KMS-11 (cell line): ENCODE results near the gene ZNF266.

Experiments used
- H2AFZ ChIP-seq: fragments of 200-600 bp; sonication (generic); 2 replicates; pipeline ENCODE4 v1.6.1; 2016; ENCODE audit warnings: antibody characterized with exemption, mixed run types, low read depth
- H3K27ac ChIP-seq: fragments of 200-600 bp; sonication (generic); 2 replicates; pipeline ENCODE4 v1.6.1; 2016; ENCODE audit warnings: mild to moderate bottlenecking, mixed run types
- H3K27me3 ChIP-seq: fragments of 200-600 bp; sonication (generic); 2 replicates; pipeline ENCODE4 v1.6.1; 2017; ENCODE audit warnings: mild to moderate bottlenecking, low read depth, mixed run types, moderate library complexity; ENCODE audit not compliant: insufficient read depth
- H3K36me3 ChIP-seq: fragments of 200-600 bp; sonication (generic); 2 replicates; pipeline ENCODE4 v1.6.1; 2017; ENCODE audit warnings: mild to moderate bottlenecking, mixed run types; ENCODE audit not compliant: insufficient read depth
- H3K4me1 ChIP-seq: fragments of 200-600 bp; sonication (generic); 2 replicates; pipeline ENCODE4 v1.6.1; 2016; ENCODE audit warnings: mild to moderate bottlenecking, low read depth, mixed run types; ENCODE audit not compliant: poor library complexity, severe bottlenecking
- H3K4me2 ChIP-seq: fragments of 200-600 bp; sonication (generic); 2 replicates; pipeline ENCODE4 v1.7.0; 2016; ENCODE audit warnings: mild to moderate bottlenecking, mixed run types
- H3K4me3 ChIP-seq: fragments of 200-600 bp; sonication (generic); IDR thresholded peaks from 2 replicates; pipeline ENCODE4 v1.6.1; 2017; ENCODE audit warnings: low read depth, low read length, mixed read lengths; ENCODE audit not compliant: insufficient read depth
- H3K79me2 ChIP-seq: fragments of 200-600 bp; sonication (generic); 2 replicates; pipeline ENCODE4 v1.6.1; 2016; ENCODE audit warnings: low read depth, mixed run types; ENCODE audit not compliant: insufficient read depth
- H3K9ac ChIP-seq: fragments of 200-600 bp; sonication (generic); 2 replicates; pipeline ENCODE4 v1.6.1; 2016; ENCODE audit warnings: mild to moderate bottlenecking, mixed run types
- H4K20me1 ChIP-seq: fragments of 200-600 bp; sonication (generic); 2 replicates; pipeline ENCODE4 v1.6.1; 2016; ENCODE audit warnings: mild to moderate bottlenecking, mixed run types; ENCODE audit not compliant: insufficient read depth
- TF ChIP-seq, protein P1 (sequence below): fragments of 200-600 bp; sonication (generic); conservative IDR thresholded peaks from 2 replicates; pipeline ENCODE4 v1.6.1; 2017; ENCODE audit warnings: low read depth, mild to moderate bottlenecking, antibody characterized with exemption, low read length, moderate library complexity, mixed read lengths

ZNF266 gene

GRCh38 chr19:9435279-9436268 lies at the start of gene ZNF266:
ZNF266 (minus strand) TSS chr19:9435573; CDS start chr19:9420089, 15,484 bp downstream.
- Histone ChIP-seq H3K4me1 (no peaks in the 10 kb centered on the region), H3K36me3 (no peaks in the 10 kb centered on the region), H3K79me2 (no peaks in the 10 kb centered on the region), H2AFZ (peak within 1 kb of the TSS; percentile 87), H3K9ac (no peak within 1 kb of the TSS), H3K27ac (peak within 1 kb of the TSS; percentile 26; the same call in 1 of the 2 replicates), H3K4me3 (no peak within 1 kb of the TSS), H3K27me3 (no peaks in the 10 kb centered on the region), H3K4me2 (no peak within 1 kb of the TSS; the same call in 1 of the 2 replicates), H4K20me1 (no peaks in the 10 kb centered on the region)
- TF ChIP-seq, protein P1, sequence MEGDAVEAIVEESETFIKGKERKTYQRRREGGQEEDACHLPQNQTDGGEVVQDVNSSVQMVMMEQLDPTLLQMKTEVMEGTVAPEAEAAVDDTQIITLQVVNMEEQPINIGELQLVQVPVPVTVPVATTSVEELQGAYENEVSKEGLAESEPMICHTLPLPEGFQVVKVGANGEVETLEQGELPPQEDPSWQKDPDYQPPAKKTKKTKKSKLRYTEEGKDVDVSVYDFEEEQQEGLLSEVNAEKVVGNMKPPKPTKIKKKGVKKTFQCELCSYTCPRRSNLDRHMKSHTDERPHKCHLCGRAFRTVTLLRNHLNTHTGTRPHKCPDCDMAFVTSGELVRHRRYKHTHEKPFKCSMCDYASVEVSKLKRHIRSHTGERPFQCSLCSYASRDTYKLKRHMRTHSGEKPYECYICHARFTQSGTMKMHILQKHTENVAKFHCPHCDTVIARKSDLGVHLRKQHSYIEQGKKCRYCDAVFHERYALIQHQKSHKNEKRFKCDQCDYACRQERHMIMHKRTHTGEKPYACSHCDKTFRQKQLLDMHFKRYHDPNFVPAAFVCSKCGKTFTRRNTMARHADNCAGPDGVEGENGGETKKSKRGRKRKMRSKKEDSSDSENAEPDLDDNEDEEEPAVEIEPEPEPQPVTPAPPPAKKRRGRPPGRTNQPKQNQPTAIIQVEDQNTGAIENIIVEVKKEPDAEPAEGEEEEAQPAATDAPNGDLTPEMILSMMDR, result 0 out of 2 replicates have a peak, but pooled peaks have one; percentile 25

- H3K27ac ChIP-seq, result no peak overlapping the region
- H3K36me3 ChIP-seq, result no peaks in the 10 kb centered on the region
- H3K79me2 ChIP-seq, result no peaks in the 10 kb centered on the region
- no peaks in the 10 kb centered on the region for H4K20me1 ChIP-seq
- H3K4me3 ChIP-seq, result no peak overlapping the region
- TF ChIP-seq, protein P1, result no peak
- H3K4me2 ChIP-seq, result no peak overlapping the region
- no peak overlapping the region for H2AFZ ChIP-seq
- no peak overlapping the region for H3K9ac ChIP-seq
- no peaks in the 10 kb centered on the region for H3K4me1 ChIP-seq
- H3K27me3 ChIP-seq, result no peaks in the 10 kb centered on the region
Measured at GRCh38 chr19:9485140-9485539, 49.8 kb upstream of the ZNF266 start.

DNA sequence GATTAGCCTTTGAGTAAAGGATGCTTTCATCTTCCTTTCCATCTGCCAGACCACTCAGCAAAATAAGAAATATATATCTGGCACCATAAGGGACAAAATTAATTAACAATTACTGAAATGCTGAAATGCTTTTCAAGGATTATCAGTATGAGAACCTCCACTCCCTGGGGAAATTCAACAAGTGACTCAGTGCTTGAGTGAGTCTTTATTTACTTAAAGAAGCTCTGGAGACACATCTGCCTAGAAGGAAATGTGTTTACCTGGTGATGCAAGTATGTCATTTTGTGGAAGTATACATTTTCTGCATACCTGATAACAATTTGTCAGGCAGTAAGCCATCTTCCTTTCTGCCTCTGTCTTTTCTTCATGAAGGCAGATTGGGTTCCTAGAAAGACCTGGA lies 39.6 kb upstream of the ZNF266 start:
- TF ChIP-seq, protein P1, result no peak
- Histone ChIP-seq H3K36me3 (no peaks in the 10 kb centered on the region), H3K4me2 (no peak overlapping the region)

DNA sequence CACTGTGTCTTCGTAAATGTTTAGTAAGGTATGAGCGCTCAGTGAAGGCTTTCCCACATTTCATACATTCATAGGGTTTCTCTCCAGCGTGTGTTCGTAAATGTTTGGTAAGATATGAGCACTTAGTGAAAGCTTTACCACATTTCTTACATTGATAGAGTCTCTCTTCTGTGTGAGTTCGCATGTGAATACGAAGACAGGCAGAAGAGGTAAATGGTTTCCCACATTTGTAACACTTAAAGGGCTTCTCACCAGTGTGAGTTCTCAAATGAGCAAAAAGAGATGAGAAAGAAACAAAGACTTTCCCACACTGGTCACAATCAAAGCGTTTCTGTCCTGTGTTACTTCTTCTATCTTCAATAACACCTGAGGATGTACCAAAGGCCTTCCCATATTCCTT lies 31.8 kb upstream of the ZNF266 start:
- H3K4me2 ChIP-seq, result no peak overlapping the region
- H3K4me3 ChIP-seq, result no peak overlapping the region
- no peak overlapping the region for H2AFZ ChIP-seq
- no peaks in the 10 kb centered on the region for H3K79me2 ChIP-seq
- TF ChIP-seq, protein P1, result no peak
- H3K4me1 ChIP-seq, result no peaks in the 10 kb centered on the region
- no peak overlapping the region for H3K9ac ChIP-seq
- H3K36me3 ChIP-seq, result no peaks in the 10 kb centered on the region
- H4K20me1 ChIP-seq, result no peaks in the 10 kb centered on the region
- no peaks in the 10 kb centered on the region for H3K27me3 ChIP-seq
- no peak overlapping the region for H3K27ac ChIP-seq

More for the DNA sequence above, 39.6 kb upstream of the ZNF266 start:
- Histone ChIP-seq H4K20me1 (no peaks in the 10 kb centered on the region), H3K4me3 (no peak overlapping the region), H3K27me3 (no peaks in the 10 kb centered on the region), H3K79me2 (no peaks in the 10 kb centered on the region), H3K9ac (no peak overlapping the region), H3K27ac (no peak overlapping the region), H2AFZ (no peak overlapping the region), H3K4me1 (no peaks in the 10 kb centered on the region)
